GM19025 (cell line): ENCODE results near the gene CCDC177.

ENCODE experiments used
- ATAC-seq: cut with Tn5 transposase; IDR thresholded peaks from one replicate; pipeline ENCODE4 v1.9.1; 2021; ENCODE audit warnings: mild to moderate bottlenecking, low read depth, moderate library complexity; ENCODE audit not compliant: unreplicated experiment

CCDC177 gene

GRCh38 chr14:69574263-69574953 is at the start of gene CCDC177:
TSS of gene CCDC177 (minus strand) at chr14:69574871. CDS start at chr14:69573622, 1,249 bp downstream.
- ATAC-seq = no peak

GRCh38 chr14:69624136-69624535 is 49.5 kb upstream of the CCDC177 start:
- ATAC-seq = no peak

- no peak for ATAC-seq
Measured at GRCh38 chr14:69620981-69621380, 46.3 kb upstream of the CCDC177 start.

GRCh38 chr14:69620211-69620611 is 45.5 kb upstream of the CCDC177 start:
- ATAC-seq = no peak

GRCh38 chr14:69619012-69619411 is 44.3 kb upstream of the CCDC177 start:
- no peak for ATAC-seq

GRCh38 chr14:69617796-69618195 is 43.1 kb upstream of the CCDC177 start:
- ATAC-seq = no peak

- ATAC-seq = no peak
Measured at GRCh38 chr14:69616408-69616773, 41.7 kb upstream of the CCDC177 start.

GRCh38 chr14:69615496-69616407 is 41.1 kb upstream of the CCDC177 start:
- ATAC-seq = peak; percentile 43

GRCh38 chr14:69615121-69615495 is 40.4 kb upstream of the CCDC177 start:
- ATAC-seq = no peak

- no peak for ATAC-seq
Measured at GRCh38 chr14:69614592-69614991, 39.9 kb upstream of the CCDC177 start.

- no peak for ATAC-seq
Measured at GRCh38 chr14:69613312-69614073, 38.8 kb upstream of the CCDC177 start.

GRCh38 chr14:69612783-69613130 is 38.1 kb upstream of the CCDC177 start:
- ATAC-seq = no peak

GRCh38 chr14:69612014-69612782 is 37.5 kb upstream of the CCDC177 start:
- peak; percentile 15 for ATAC-seq

GRCh38 chr14:69611172-69612013 is 36.7 kb upstream of the CCDC177 start, which contains the start of gene SUSD6:
TSS of gene SUSD6 (plus strand) at chr14:69611596. CDS start at chr14:69658593, 46,997 bp downstream.
- ATAC-seq = peak; percentile 57

GRCh38 chr14:69610874-69611171 is 36.2 kb upstream of the CCDC177 start:
- ATAC-seq = no peak

- no peak for ATAC-seq
Measured at GRCh38 chr14:69610020-69610873, 35.6 kb upstream of the CCDC177 start.

- no peak for ATAC-seq
Measured at GRCh38 chr14:69606258-69607184, 31.9 kb upstream of the CCDC177 start.

- no peak for ATAC-seq
Measured at GRCh38 chr14:69605738-69606137, 31.1 kb upstream of the CCDC177 start.
